ENCODE measurements around the gene MYL5.
"Not testable (repeated sequence)": the region's sequence is repeated elsewhere in the genome, so short reads cannot be mapped to it uniquely, and the experiment has no call there.

The MYL5 gene

GRCh38 chr4:669806-670559 is 4.4 kb upstream of the MYL5 start:
- H3K27ac Mint-ChIP-seq, DNase-seq, ATAC-seq, H3K4me3 Mint-ChIP-seq, H3K9me3 Mint-ChIP-seq, H3K27me3 Mint-ChIP-seq: not testable (repeated sequence)
- Mint-ChIP-seq H3K4me1 (peaks cover 17% of the 10 kb centered on the region), H3K36me3 (ENCODE audit: low read depth) (peaks cover 24% of the 10 kb centered on the region)

GRCh38 chr4:671769-672168 is 2.6 kb upstream of the MYL5 start:
- no peaks in the 10 kb centered on the region for H3K9me3 Mint-ChIP-seq
- ATAC-seq (no peak), DNase-seq (no peak)
- no peak overlapping the region for H3K27ac Mint-ChIP-seq
- peaks cover 24% of the 10 kb centered on the region for H3K36me3 Mint-ChIP-seq (ENCODE audit: low read depth)
- no peak overlapping the region for H3K4me3 Mint-ChIP-seq
- H3K4me1 Mint-ChIP-seq = peaks cover 24% of the 10 kb centered on the region
- no peaks in the 10 kb centered on the region for H3K27me3 Mint-ChIP-seq

GRCh38 chr4:673349-674091 is 822 bp upstream of the MYL5 start:
- ATAC-seq (no peak), DNase-seq (no peak)
- Mint-ChIP-seq H3K27me3 (no peaks in the 10 kb centered on the region), H3K4me3 (peak overlapping the region; percentile 89), H3K27ac (peak overlapping the region; percentile 73), H3K36me3 (ENCODE audit: low read depth) (peaks cover 24% of the 10 kb centered on the region), H3K4me1 (peaks cover 24% of the 10 kb centered on the region), H3K9me3 (no peaks in the 10 kb centered on the region)

- no peak for DNase-seq
- peaks cover 24% of the 10 kb centered on the region for H3K36me3 Mint-ChIP-seq (ENCODE audit: low read depth)
- H3K9me3 Mint-ChIP-seq = no peaks in the 10 kb centered on the region
- peak; percentile 11 for ATAC-seq
- no peaks in the 10 kb centered on the region for H3K27me3 Mint-ChIP-seq
- H3K4me1 Mint-ChIP-seq = peaks cover 26% of the 10 kb centered on the region
- peak overlapping the region; percentile 89 for H3K4me3 Mint-ChIP-seq
- H3K27ac Mint-ChIP-seq = peak overlapping the region; percentile 77
Measured at GRCh38 chr4:675036-675882, 917 bp downstream of the MYL5 start.

- ATAC-seq = no peak
- no peak for DNase-seq
- peak overlapping the region; percentile 89 for H3K4me3 Mint-ChIP-seq
- peaks cover 17% of the 10 kb centered on the region for H3K36me3 Mint-ChIP-seq (ENCODE audit: low read depth)
- no peak overlapping the region for H3K27ac Mint-ChIP-seq
- no peaks in the 10 kb centered on the region for H3K27me3 Mint-ChIP-seq
- no peaks in the 10 kb centered on the region for H3K9me3 Mint-ChIP-seq
- peaks cover 31% of the 10 kb centered on the region for H3K4me1 Mint-ChIP-seq
Measured at GRCh38 chr4:675980-676870, 1.9 kb downstream of the MYL5 start.

GRCh38 chr4:676871-677235 is 2.5 kb downstream of the MYL5 start:
- ATAC-seq (no peak), DNase-seq (no peak)
- Mint-ChIP-seq H3K9me3 (no peaks in the 10 kb centered on the region), H3K36me3 (ENCODE audit: low read depth) (peaks cover 15% of the 10 kb centered on the region), H3K27me3 (no peaks in the 10 kb centered on the region), H3K4me1 (peaks cover 33% of the 10 kb centered on the region), H3K27ac (no peak overlapping the region), H3K4me3 (no peak overlapping the region)

- DNase-seq (no peak), ATAC-seq (no peak)
- Mint-ChIP-seq H3K9me3 (no peaks in the 10 kb centered on the region), H3K36me3 (ENCODE audit: low read depth) (peaks cover 8% of the 10 kb centered on the region), H3K4me1 (peaks cover 30% of the 10 kb centered on the region), H3K4me3 (no peak overlapping the region), H3K27me3 (no peaks in the 10 kb centered on the region), H3K27ac (no peak overlapping the region)
Measured at GRCh38 chr4:677431-678293, 3.3 kb downstream of the MYL5 start.

GRCh38 chr4:678331-679103 is 4.2 kb downstream of the MYL5 start:
- DNase-seq (no peak), ATAC-seq (no peak)
- peaks cover 25% of the 10 kb centered on the region for H3K4me1 Mint-ChIP-seq
- no peaks in the 10 kb centered on the region for H3K9me3 Mint-ChIP-seq
- H3K27me3 Mint-ChIP-seq = no peaks in the 10 kb centered on the region
- H3K4me3 Mint-ChIP-seq = no peak overlapping the region
- H3K27ac Mint-ChIP-seq = no peak overlapping the region
- peaks cover 2% of the 10 kb centered on the region for H3K36me3 Mint-ChIP-seq (ENCODE audit: low read depth)

GRCh38 chr4:679104-679481 is 4.8 kb downstream of the MYL5 start:
- no peak for ATAC-seq
- Mint-ChIP-seq H3K4me1 (peaks cover 23% of the 10 kb centered on the region), H3K27me3 (no peaks in the 10 kb centered on the region), H3K9me3 (no peaks in the 10 kb centered on the region), H3K27ac (no peak overlapping the region), H3K4me3 (no peak overlapping the region), H3K36me3 (ENCODE audit: low read depth) (peaks cover under 1% of the 10 kb centered on the region)
- DNase-seq = no peak

GRCh38 chr4:679629-680028 is 5.3 kb downstream of the MYL5 start:
- no peak for ATAC-seq
- no peak overlapping the region for H3K27ac Mint-ChIP-seq
- H3K4me1 Mint-ChIP-seq = peaks cover 21% of the 10 kb centered on the region
- no peaks in the 10 kb centered on the region for H3K9me3 Mint-ChIP-seq
- H3K36me3 Mint-ChIP-seq (ENCODE audit: low read depth) = no peaks in the 10 kb centered on the region
- no peaks in the 10 kb centered on the region for H3K27me3 Mint-ChIP-seq
- no peak for DNase-seq
- H3K4me3 Mint-ChIP-seq = no peak overlapping the region

- no peaks in the 10 kb centered on the region for H3K9me3 Mint-ChIP-seq
- no peak overlapping the region for H3K27ac Mint-ChIP-seq
- peaks cover 21% of the 10 kb centered on the region for H3K4me1 Mint-ChIP-seq
- no peak for ATAC-seq
- H3K36me3 Mint-ChIP-seq (ENCODE audit: low read depth) = no peaks in the 10 kb centered on the region
- DNase-seq = no peak
- H3K4me3 Mint-ChIP-seq = no peak overlapping the region
- peaks cover under 1% of the 10 kb centered on the region for H3K27me3 Mint-ChIP-seq
Measured at GRCh38 chr4:680091-680490, 5.7 kb downstream of the MYL5 start.

- Mint-ChIP-seq H3K4me1 (peaks cover 18% of the 10 kb centered on the region), H3K9me3 (no peaks in the 10 kb centered on the region), H3K36me3 (ENCODE audit: low read depth) (no peaks in the 10 kb centered on the region), H3K27me3 (peaks cover 4% of the 10 kb centered on the region), H3K4me3 (peak overlapping the region; percentile 54), H3K27ac (no peak overlapping the region)
- no peak for ATAC-seq
- no peak for DNase-seq
Measured at GRCh38 chr4:680551-680927, 6.2 kb downstream of the MYL5 start.
